Colonic mucosa (tissue), 4 donors: ENCODE data around the gene MOCS1. TPM values are rescaled to one million over a fixed set of nuclear protein-coding genes. Genes with fewer than 3 reads are reported as not detected.

Source experiments
- DNase-seq: peaks from one replicate; pipeline ENCODE4 v3.0.0-alpha.2; 2020
- H3K27ac ChIP-seq: fragments of 200-600 bp; one replicate; pipeline ENCODE4 v1.8.0; 2021
- H3K27me3 ChIP-seq: fragments of 200-600 bp; one replicate; pipeline ENCODE4 v1.8.0; 2021
- H3K36me3 ChIP-seq: fragments of 200-600 bp; one replicate; pipeline ENCODE4 v1.8.0; 2021
- H3K4me1 ChIP-seq: fragments of 200-600 bp; one replicate; pipeline ENCODE4 v1.8.0; 2021; ENCODE audit warnings: mild to moderate bottlenecking
- H3K4me3 ChIP-seq: fragments of 200-600 bp; one replicate; pipeline ENCODE4 v1.8.0; 2021
- H3K9ac ChIP-seq, 2 donors: one replicate each; pipeline ENCODE4 v1.7.0; 2013; ENCODE audit warnings: control low read depth in 2 of 2, low read depth in 2 of 2, low read length in 2 of 2
- H3K9me3 ChIP-seq: fragments of 200-600 bp; one replicate; pipeline ENCODE4 v1.8.0; 2021
- intact Hi-C: fragments of 100-400 bp; cut with DNase I; formaldehyde crosslinking; loops from one replicate; pipeline ENCODE4 v1.14.1; 2022
- total RNA-seq, 2 donors: library from RNA; stranded (reverse); fragmentation: NEBNext Ultra II Directional in 1 of 2; extraction: Animal tissue kit (Norgen Biotek cat#: 25700) in 1 of 2; gene quantifications; one replicate each; pipeline ENCODE4 v1.2.1, GENCODE V29; 2021
- TF ChIP-seq, protein P1 (sequence below): fragments of 200-600 bp; IDR thresholded peaks from one replicate; pipeline ENCODE4 v1.8.0; 2022; ENCODE audit warnings: antibody characterized with exemption, mild to moderate bottlenecking
- donor health status: healthy.
- donor health status: DM: no; HTN: no; CAD: no.
- donor health status: DM: no; HTN: no; CAD: no.

The MOCS1 gene
- total RNA-seq, 2 donors from 2014 or later = 9.6 to 15.7 TPM

GRCh38 chr6:39964530-39964929 lies 30.3 kb upstream of the MOCS1 start:
- intact Hi-C loops = no loop called here
- no peaks in the 10 kb centered on the region for H3K27me3 ChIP-seq
- H3K4me3 ChIP-seq = no peak overlapping the region
- TF ChIP-seq, protein P1, sequence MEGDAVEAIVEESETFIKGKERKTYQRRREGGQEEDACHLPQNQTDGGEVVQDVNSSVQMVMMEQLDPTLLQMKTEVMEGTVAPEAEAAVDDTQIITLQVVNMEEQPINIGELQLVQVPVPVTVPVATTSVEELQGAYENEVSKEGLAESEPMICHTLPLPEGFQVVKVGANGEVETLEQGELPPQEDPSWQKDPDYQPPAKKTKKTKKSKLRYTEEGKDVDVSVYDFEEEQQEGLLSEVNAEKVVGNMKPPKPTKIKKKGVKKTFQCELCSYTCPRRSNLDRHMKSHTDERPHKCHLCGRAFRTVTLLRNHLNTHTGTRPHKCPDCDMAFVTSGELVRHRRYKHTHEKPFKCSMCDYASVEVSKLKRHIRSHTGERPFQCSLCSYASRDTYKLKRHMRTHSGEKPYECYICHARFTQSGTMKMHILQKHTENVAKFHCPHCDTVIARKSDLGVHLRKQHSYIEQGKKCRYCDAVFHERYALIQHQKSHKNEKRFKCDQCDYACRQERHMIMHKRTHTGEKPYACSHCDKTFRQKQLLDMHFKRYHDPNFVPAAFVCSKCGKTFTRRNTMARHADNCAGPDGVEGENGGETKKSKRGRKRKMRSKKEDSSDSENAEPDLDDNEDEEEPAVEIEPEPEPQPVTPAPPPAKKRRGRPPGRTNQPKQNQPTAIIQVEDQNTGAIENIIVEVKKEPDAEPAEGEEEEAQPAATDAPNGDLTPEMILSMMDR = no peak
- no peaks in the 10 kb centered on the region for H3K36me3 ChIP-seq
- no peaks in the 10 kb centered on the region for H3K9me3 ChIP-seq
- DNase-seq = no peak
- H3K4me1 ChIP-seq = no peaks in the 10 kb centered on the region
- no peak overlapping the region for H3K9ac ChIP-seq
- no peak overlapping the region for H3K27ac ChIP-seq

GRCh38 chr6:39964094-39964493 lies 29.8 kb upstream of the MOCS1 start:
- no peaks in the 10 kb centered on the region for H3K27me3 ChIP-seq
- intact Hi-C loops = no loop called here
- TF ChIP-seq, protein P1 = no peak
- no peaks in the 10 kb centered on the region for H3K36me3 ChIP-seq
- DNase-seq = no peak
- H3K27ac ChIP-seq = no peak overlapping the region
- no peak overlapping the region for H3K9ac ChIP-seq
- no peak overlapping the region for H3K4me3 ChIP-seq
- no peaks in the 10 kb centered on the region for H3K9me3 ChIP-seq
- no peaks in the 10 kb centered on the region for H3K4me1 ChIP-seq

DNA sequence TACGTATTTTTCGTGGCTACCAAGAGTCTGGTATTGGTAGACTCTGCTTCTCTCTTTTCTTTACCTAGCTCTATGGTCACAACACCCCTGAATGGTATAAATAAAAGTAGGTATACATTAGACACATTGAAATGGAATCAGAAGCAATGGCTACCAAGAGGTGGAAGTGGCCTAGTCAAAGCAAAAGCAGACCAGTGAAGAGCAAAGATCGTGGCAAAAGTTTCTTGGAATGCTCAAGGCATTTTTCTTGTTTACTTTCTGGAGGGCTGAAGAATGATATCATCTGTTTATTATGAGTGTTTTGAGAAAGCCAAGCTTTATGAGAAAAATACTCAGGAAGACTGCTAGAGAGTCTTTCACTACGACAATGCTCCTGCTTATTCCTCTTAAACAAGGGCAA lies 28.6 kb upstream of the MOCS1 start:
- no peak for DNase-seq
- Histone ChIP-seq H3K27ac (no peak overlapping the region), H3K4me3 (no peak overlapping the region), H3K9ac (no peak overlapping the region), H3K9me3 (no peaks in the 10 kb centered on the region), H3K36me3 (no peaks in the 10 kb centered on the region), H3K27me3 (no peaks in the 10 kb centered on the region), H3K4me1 (no peaks in the 10 kb centered on the region)
- TF ChIP-seq, protein P1 = no peak
- intact Hi-C loops = no loop called here

DNA sequence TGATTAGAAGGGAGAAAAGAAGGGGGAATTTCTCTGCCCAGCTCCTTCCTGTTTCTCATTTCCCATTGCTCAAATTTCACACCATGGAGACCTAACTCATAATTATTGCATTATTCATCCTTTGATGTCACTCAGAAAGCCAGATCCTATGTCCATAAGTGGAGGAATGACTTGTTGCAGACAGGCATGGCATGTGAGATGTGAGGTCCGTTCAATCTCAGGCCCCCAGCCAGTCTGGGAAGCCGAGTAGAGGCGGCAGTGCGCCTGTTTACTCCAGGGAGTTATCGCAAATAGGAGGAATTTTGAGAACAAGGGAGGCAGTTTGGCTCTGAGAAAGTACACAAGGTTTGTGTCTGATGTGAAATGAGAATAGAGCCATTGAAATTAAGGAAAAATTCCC lies 26.9 kb upstream of the MOCS1 start:
- no peaks in the 10 kb centered on the region for H3K4me1 ChIP-seq
- H3K9me3 ChIP-seq = no peaks in the 10 kb centered on the region
- no peak overlapping the region for H3K9ac ChIP-seq
- H3K27me3 ChIP-seq = no peaks in the 10 kb centered on the region
- intact Hi-C loops = no loop called here
- H3K36me3 ChIP-seq = no peaks in the 10 kb centered on the region
- H3K27ac ChIP-seq = no peak overlapping the region
- no peak for DNase-seq
- H3K4me3 ChIP-seq = no peak overlapping the region
- TF ChIP-seq, protein P1 = no peak

- no peak overlapping the region for H3K4me3 ChIP-seq
- TF ChIP-seq, protein P1 = no peak
- H3K27ac ChIP-seq = no peak overlapping the region
- H3K4me1 ChIP-seq = no peaks in the 10 kb centered on the region
- H3K9me3 ChIP-seq = no peaks in the 10 kb centered on the region
- no peak for DNase-seq
- no peaks in the 10 kb centered on the region for H3K36me3 ChIP-seq
- intact Hi-C loops = no loop called here
- no peak overlapping the region for H3K9ac ChIP-seq
- no peaks in the 10 kb centered on the region for H3K27me3 ChIP-seq
Observed at GRCh38 chr6:39958947-39959346, 24.7 kb upstream of the MOCS1 start.

GRCh38 chr6:39956936-39957335 lies 22.7 kb upstream of the MOCS1 start:
- Histone ChIP-seq H3K9ac (no peak overlapping the region), H3K9me3 (no peaks in the 10 kb centered on the region), H3K36me3 (no peaks in the 10 kb centered on the region), H3K4me1 (no peaks in the 10 kb centered on the region), H3K27me3 (no peaks in the 10 kb centered on the region), H3K4me3 (no peak overlapping the region), H3K27ac (no peak overlapping the region)
- intact Hi-C loops = no loop called here
- no peak for DNase-seq
- TF ChIP-seq, protein P1 = no peak
